ENCODE results near the gene TRPM1.

TRPM1 gene

GRCh38 chr15:31079519-31079918 is 22.0 kb downstream of the TRPM1 start:
- no peak for DNase-seq
- Histone ChIP-seq H3K4me3 (ENCODE audit: low read depth, low read length) (no peak overlapping the region), H3K9me3 (no peaks in the 10 kb centered on the region), H3K36me3 (no peaks in the 10 kb centered on the region), H3K4me1 (no peaks in the 10 kb centered on the region), H3K27me3 (peaks cover 25% of the 10 kb centered on the region)
- TF ChIP-seq CTCF (IDR thresholded peaks at IDR 0.05; ENCODE audit: low read depth, low read length), result no peak

GRCh38 chr15:31078471-31078870 is 23.1 kb downstream of the TRPM1 start:
- Histone ChIP-seq H3K36me3 (no peaks in the 10 kb centered on the region), H3K4me3 (ENCODE audit: low read depth, low read length) (no peak overlapping the region), H3K9me3 (no peaks in the 10 kb centered on the region), H3K27me3 (peaks cover 25% of the 10 kb centered on the region), H3K4me1 (no peaks in the 10 kb centered on the region)
- no peak for DNase-seq
- no peak for TF ChIP-seq CTCF (IDR thresholded peaks at IDR 0.05; ENCODE audit: low read depth, low read length)

GRCh38 chr15:31077941-31078340 is 23.6 kb downstream of the TRPM1 start:
- no peak for TF ChIP-seq CTCF (IDR thresholded peaks at IDR 0.05; ENCODE audit: low read depth, low read length)
- Histone ChIP-seq H3K36me3 (no peaks in the 10 kb centered on the region), H3K4me3 (ENCODE audit: low read depth, low read length) (no peak overlapping the region), H3K9me3 (no peaks in the 10 kb centered on the region), H3K27me3 (peaks cover 25% of the 10 kb centered on the region), H3K4me1 (no peaks in the 10 kb centered on the region)
- DNase-seq, result no peak

- no peaks in the 10 kb centered on the region for H3K4me1 ChIP-seq
- no peak for DNase-seq
- H3K4me3 ChIP-seq (ENCODE audit: low read depth, low read length), result no peak overlapping the region
- no peaks in the 10 kb centered on the region for H3K9me3 ChIP-seq
- H3K27me3 ChIP-seq, result peaks cover 21% of the 10 kb centered on the region
- TF ChIP-seq CTCF (IDR thresholded peaks at IDR 0.05; ENCODE audit: low read depth, low read length), result no peak
- no peaks in the 10 kb centered on the region for H3K36me3 ChIP-seq
Observed at GRCh38 chr15:31077181-31077580, 24.3 kb downstream of the TRPM1 start.

GRCh38 chr15:31074321-31074720 is 27.2 kb downstream of the TRPM1 start:
- Histone ChIP-seq H3K27me3 (peaks cover 15% of the 10 kb centered on the region), H3K4me1 (no peaks in the 10 kb centered on the region), H3K9me3 (no peaks in the 10 kb centered on the region), H3K4me3 (ENCODE audit: low read depth, low read length) (no peak overlapping the region), H3K36me3 (no peaks in the 10 kb centered on the region)
- no peak for DNase-seq
- TF ChIP-seq CTCF (IDR thresholded peaks at IDR 0.05; ENCODE audit: low read depth, low read length), result no peak

- H3K36me3 ChIP-seq, result no peaks in the 10 kb centered on the region
- no peaks in the 10 kb centered on the region for H3K9me3 ChIP-seq
- DNase-seq, result no peak
- no peaks in the 10 kb centered on the region for H3K4me1 ChIP-seq
- TF ChIP-seq CTCF (IDR thresholded peaks at IDR 0.05; ENCODE audit: low read depth, low read length), result no peak
- H3K27me3 ChIP-seq, result peaks cover 3% of the 10 kb centered on the region; the same call in 1 of the 2 replicates
- H3K4me3 ChIP-seq (ENCODE audit: low read depth, low read length), result no peak overlapping the region
Observed at GRCh38 chr15:31070867-31071266, 30.7 kb downstream of the TRPM1 start.
